Lower leg skin (tissue), 3 donors: ENCODE data around the gene FGF19.

Experiments
- POLR2A ChIP-seq, 2 donors: fragments of 450-650 bp; IDR thresholded peaks; one replicate each; pipeline ENCODE4 v1.6.1; 2016 to 2017; ENCODE audit warnings: antibody characterized with exemption in 2 of 2, mild to moderate bottlenecking in 1 of 2, moderate library complexity in 1 of 2
- TF ChIP-seq, protein P1 (sequence below), 3 donors: fragments of 450-650 bp; IDR thresholded peaks; one replicate each; pipeline ENCODE4 v1.5.1; 2016; ENCODE audit warnings: antibody characterized with exemption in 3 of 3, mild to moderate bottlenecking in 3 of 3, moderate library complexity in 2 of 3

- TF ChIP-seq, protein P1, sequence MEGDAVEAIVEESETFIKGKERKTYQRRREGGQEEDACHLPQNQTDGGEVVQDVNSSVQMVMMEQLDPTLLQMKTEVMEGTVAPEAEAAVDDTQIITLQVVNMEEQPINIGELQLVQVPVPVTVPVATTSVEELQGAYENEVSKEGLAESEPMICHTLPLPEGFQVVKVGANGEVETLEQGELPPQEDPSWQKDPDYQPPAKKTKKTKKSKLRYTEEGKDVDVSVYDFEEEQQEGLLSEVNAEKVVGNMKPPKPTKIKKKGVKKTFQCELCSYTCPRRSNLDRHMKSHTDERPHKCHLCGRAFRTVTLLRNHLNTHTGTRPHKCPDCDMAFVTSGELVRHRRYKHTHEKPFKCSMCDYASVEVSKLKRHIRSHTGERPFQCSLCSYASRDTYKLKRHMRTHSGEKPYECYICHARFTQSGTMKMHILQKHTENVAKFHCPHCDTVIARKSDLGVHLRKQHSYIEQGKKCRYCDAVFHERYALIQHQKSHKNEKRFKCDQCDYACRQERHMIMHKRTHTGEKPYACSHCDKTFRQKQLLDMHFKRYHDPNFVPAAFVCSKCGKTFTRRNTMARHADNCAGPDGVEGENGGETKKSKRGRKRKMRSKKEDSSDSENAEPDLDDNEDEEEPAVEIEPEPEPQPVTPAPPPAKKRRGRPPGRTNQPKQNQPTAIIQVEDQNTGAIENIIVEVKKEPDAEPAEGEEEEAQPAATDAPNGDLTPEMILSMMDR (IDR thresholded peaks at IDR 0.05), result no peak
- TF ChIP-seq POLR2A (IDR thresholded peaks at IDR 0.05), result no peak
Observed at GRCh38 chr11:69655479-69656428, 48.1 kb downstream of the FGF19 start.
